DOHH2 (cell line): ENCODE results near the gene UBE2R2.
"Not testable (repeated sequence)": the region's sequence is repeated elsewhere in the genome, so short reads cannot be mapped to it uniquely, and the experiment has no call there.

Experiments used
- H3F3A ChIP-seq: fragments of 200-600 bp; sonication (generic), shearing (Covaris generic); 2 replicates; pipeline ENCODE4 v1.6.0; 2016; ENCODE audit warnings: antibody characterized with exemption, mild to moderate bottlenecking; ENCODE audit not compliant: control insufficient read depth, insufficient read depth
- H3K27ac ChIP-seq: fragments of 200-600 bp; sonication (generic); 2 replicates; pipeline ENCODE4 v1.5.1; 2014; ENCODE audit warnings: low read depth, mild to moderate bottlenecking, low read length, moderate library complexity
- H3K27me3 ChIP-seq: fragments of 200-600 bp; sonication (generic); 2 replicates; pipeline ENCODE4 v1.6.1; 2014; ENCODE audit warnings: mild to moderate bottlenecking, low read length, mixed read lengths; ENCODE audit not compliant: control insufficient read depth
- H3K36me3 ChIP-seq: fragments of 200-600 bp; sonication (generic); 2 replicates; pipeline ENCODE4 v1.6.1; 2014; ENCODE audit warnings: mild to moderate bottlenecking, low read length, moderate library complexity, mixed read lengths; ENCODE audit not compliant: control insufficient read depth
- H3K4me1 ChIP-seq: fragments of 200-600 bp; sonication (generic); 2 replicates; pipeline ENCODE4 v1.6.1; 2014; ENCODE audit warnings: mild to moderate bottlenecking, low read length, mixed read lengths; ENCODE audit not compliant: control insufficient read depth
- H3K4me2 ChIP-seq: fragments of 200-600 bp; sonication (generic); 2 replicates; pipeline ENCODE4 v1.6.0; 2014; ENCODE audit warnings: mild to moderate bottlenecking, low read length, moderate library complexity
- H3K4me3 ChIP-seq: fragments of 200-600 bp; sonication (generic); 2 replicates; pipeline ENCODE4 v1.5.1; 2014; ENCODE audit warnings: mild to moderate bottlenecking, low read length, mixed read lengths
- H3K79me2 ChIP-seq: fragments of 200-600 bp; sonication (generic); 2 replicates; pipeline ENCODE4 v1.6.1; 2014; ENCODE audit warnings: mild to moderate bottlenecking, low read length, mixed read lengths; ENCODE audit not compliant: control insufficient read depth
- H3K9me2 ChIP-seq: fragments of 200-600 bp; sonication (generic); replicated peaks from 2 replicates; pipeline ENCODE4 v1.6.1; 2014; ENCODE audit warnings: mild to moderate bottlenecking, low read length, mixed read lengths; ENCODE audit not compliant: control insufficient read depth
- H3K9me3 ChIP-seq: fragments of 200-600 bp; sonication (generic); 2 replicates; pipeline ENCODE4 v1.6.1; 2014; ENCODE audit warnings: antibody characterized with exemption, low read length, mixed read lengths; ENCODE audit not compliant: control insufficient read depth, insufficient read depth
- H4K20me1 ChIP-seq: fragments of 200-600 bp; sonication (generic); 2 replicates; pipeline ENCODE4 v1.6.0; 2014; ENCODE audit warnings: low read depth, mild to moderate bottlenecking, antibody characterized with exemption, low read length, moderate library complexity; ENCODE audit not compliant: control insufficient read depth, insufficient read depth
- EZH2phosphoT487 ChIP-seq: fragments of 200-600 bp; sonication (generic); IDR thresholded peaks from 2 replicates; pipeline ENCODE4 v1.6.1; 2017; ENCODE audit warnings: borderline replicate concordance, mild to moderate bottlenecking, antibody characterized with exemption, low read length, moderate library complexity, mixed read lengths
- TF ChIP-seq, protein P1 (sequence below): fragments of 200-600 bp; sonication (generic); IDR thresholded peaks from one replicate; pipeline ENCODE4 v1.5.1; 2014; ENCODE audit warnings: antibody characterized with exemption, mild to moderate bottlenecking, low read depth, low read length; ENCODE audit not compliant: poor library complexity, severe bottlenecking

Gene UBE2R2

DNA sequence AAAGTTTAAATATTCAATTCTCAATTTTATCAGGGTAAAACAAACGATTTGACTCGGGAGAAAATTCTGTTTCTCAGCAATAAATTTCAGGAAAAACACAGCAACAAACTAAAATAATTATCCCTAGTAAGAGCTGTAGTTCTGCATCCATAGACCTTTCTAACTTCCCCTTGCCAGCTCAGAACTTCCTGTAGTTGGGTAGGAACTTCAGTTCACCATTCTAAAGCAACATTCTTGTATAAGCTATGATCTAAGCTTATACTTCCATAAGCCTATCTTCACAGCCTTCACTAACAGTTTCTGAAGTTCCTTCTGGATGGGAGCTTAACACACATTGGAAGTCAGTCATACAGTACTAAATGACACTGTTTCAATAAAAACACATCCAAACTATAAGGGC is 135.1 kb downstream of the UBE2R2 start:
- Histone ChIP-seq H3K4me3 (no peak overlapping the region), H3K4me2 (no peak overlapping the region), H3K9me3 (no peaks in the 10 kb centered on the region), H4K20me1 (no peaks in the 10 kb centered on the region), H3K79me2 (peaks cover 8% of the 10 kb centered on the region), H3F3A (no peaks in the 10 kb centered on the region; the same call in 1 of the 2 replicates), H3K9me2 (no peaks in the 10 kb centered on the region), H3K27ac (no peak overlapping the region), H3K27me3 (no peaks in the 10 kb centered on the region), H3K4me1 (no peaks in the 10 kb centered on the region), H3K36me3 (peaks cover 74% of the 10 kb centered on the region)
- no peak for TF ChIP-seq EZH2phosphoT487
- TF ChIP-seq, protein P1, sequence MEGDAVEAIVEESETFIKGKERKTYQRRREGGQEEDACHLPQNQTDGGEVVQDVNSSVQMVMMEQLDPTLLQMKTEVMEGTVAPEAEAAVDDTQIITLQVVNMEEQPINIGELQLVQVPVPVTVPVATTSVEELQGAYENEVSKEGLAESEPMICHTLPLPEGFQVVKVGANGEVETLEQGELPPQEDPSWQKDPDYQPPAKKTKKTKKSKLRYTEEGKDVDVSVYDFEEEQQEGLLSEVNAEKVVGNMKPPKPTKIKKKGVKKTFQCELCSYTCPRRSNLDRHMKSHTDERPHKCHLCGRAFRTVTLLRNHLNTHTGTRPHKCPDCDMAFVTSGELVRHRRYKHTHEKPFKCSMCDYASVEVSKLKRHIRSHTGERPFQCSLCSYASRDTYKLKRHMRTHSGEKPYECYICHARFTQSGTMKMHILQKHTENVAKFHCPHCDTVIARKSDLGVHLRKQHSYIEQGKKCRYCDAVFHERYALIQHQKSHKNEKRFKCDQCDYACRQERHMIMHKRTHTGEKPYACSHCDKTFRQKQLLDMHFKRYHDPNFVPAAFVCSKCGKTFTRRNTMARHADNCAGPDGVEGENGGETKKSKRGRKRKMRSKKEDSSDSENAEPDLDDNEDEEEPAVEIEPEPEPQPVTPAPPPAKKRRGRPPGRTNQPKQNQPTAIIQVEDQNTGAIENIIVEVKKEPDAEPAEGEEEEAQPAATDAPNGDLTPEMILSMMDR, result no peak

DNA sequence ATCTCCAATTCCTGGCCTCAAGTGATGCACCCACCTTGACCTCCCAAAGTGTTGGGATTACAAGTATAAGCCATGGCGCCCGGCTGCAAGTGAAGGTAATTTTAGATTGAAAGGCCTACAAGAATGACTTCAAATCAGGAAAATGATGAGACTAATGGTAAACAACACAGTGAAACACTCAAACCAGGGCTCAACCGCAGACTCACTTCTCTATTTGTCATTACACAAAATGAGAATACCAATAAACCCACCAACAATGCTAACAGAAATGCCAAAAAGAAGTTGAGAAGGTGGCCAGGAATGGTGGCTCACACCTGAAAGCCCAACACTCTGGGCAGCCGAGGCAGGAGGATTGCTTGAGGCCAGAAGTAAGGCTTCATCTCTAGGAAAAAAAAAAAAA is 139.6 kb downstream of the UBE2R2 start:
- no peak overlapping the region for H3K27ac ChIP-seq
- H3K4me3 ChIP-seq, result no peak overlapping the region
- peaks cover 64% of the 10 kb centered on the region for H3K36me3 ChIP-seq
- no peaks in the 10 kb centered on the region for H3K4me1 ChIP-seq
- no peaks in the 10 kb centered on the region for H4K20me1 ChIP-seq
- peaks cover 3% of the 10 kb centered on the region; the same call in 1 of the 2 replicates for H3K79me2 ChIP-seq
- no peaks in the 10 kb centered on the region for H3K27me3 ChIP-seq
- peaks cover 4% of the 10 kb centered on the region; the same call in 1 of the 2 replicates for H3F3A ChIP-seq
- no peak overlapping the region for H3K4me2 ChIP-seq
- H3K9me2 ChIP-seq, result no peaks in the 10 kb centered on the region
- no peak for TF ChIP-seq EZH2phosphoT487
- TF ChIP-seq, protein P1, result no peak
- H3K9me3 ChIP-seq, result no peaks in the 10 kb centered on the region

DNA sequence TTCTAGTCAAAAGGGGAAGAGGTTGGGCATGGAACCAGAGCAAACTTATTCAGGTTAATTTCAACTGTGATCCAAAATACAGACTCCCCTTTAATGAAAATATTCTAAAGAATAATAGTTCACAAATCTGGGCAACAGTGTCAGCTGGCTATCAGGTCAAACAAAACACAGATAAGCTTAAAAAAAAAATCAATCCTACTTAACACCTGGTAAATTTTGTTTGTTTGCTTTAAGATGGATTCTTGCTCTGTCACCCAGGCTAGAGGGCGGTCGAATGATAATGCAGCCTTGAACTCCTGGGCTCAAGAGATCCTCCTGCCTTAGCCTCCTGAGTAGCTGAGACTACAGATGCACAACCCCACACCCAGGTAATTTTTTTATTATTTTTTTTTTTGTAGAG is 142.8 kb downstream of the UBE2R2 start:
- no peaks in the 10 kb centered on the region for H3K9me2 ChIP-seq
- H3K4me2 ChIP-seq, result no peak overlapping the region
- no peaks in the 10 kb centered on the region for H3K79me2 ChIP-seq
- TF ChIP-seq, protein P1, result no peak
- TF ChIP-seq EZH2phosphoT487, result no peak
- H3K4me1 ChIP-seq, result no peaks in the 10 kb centered on the region
- no peaks in the 10 kb centered on the region for H4K20me1 ChIP-seq
- no peak overlapping the region for H3K4me3 ChIP-seq
- peaks cover 54% of the 10 kb centered on the region for H3K36me3 ChIP-seq
- peaks cover 4% of the 10 kb centered on the region; the same call in 1 of the 2 replicates for H3F3A ChIP-seq
- H3K27me3 ChIP-seq, result no peaks in the 10 kb centered on the region
- H3K27ac ChIP-seq, result no peak overlapping the region
- no peaks in the 10 kb centered on the region for H3K9me3 ChIP-seq

DNA sequence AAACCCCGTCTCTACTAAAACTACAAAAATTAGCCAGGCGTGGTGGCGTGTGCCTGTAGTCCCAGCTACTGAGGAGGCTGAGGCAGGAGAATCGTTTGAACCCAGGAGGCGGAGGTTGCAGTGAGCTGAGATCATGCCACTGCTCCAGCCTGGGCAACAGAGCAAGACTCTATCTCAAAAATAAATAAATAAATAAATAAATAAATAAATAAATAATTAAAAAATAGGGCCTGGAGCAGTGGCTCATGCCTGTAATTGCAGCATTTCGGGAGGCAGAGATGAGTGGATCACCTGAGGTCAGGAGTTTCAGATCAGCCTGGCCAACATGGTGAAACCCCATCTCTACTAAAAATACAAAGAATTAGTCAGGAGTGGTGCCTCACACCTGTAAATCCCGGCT is 145.5 kb downstream of the UBE2R2 start:
- H3K9me3 ChIP-seq, H3K4me1 ChIP-seq, H3K27me3 ChIP-seq, H4K20me1 ChIP-seq, H3K27ac ChIP-seq, H3K4me3 ChIP-seq, H3K4me2 ChIP-seq, H3K79me2 ChIP-seq, H3K9me2 ChIP-seq: not testable (repeated sequence)
- H3K36me3 ChIP-seq, result peaks cover 43% of the 10 kb centered on the region
- H3F3A ChIP-seq, result peaks cover 11% of the 10 kb centered on the region; the same call in 1 of the 2 replicates
